IMR-90 (cell line): ENCODE data around the gene PEF1.

Experiments used
- BHLHE40 ChIP-seq: fragments of 150-350 bp; IDR thresholded peaks from 2 replicates; pipeline ENCODE4 v1.6.1; 2016; ENCODE audit warnings: mild to moderate bottlenecking, low read depth, low read length
- MAFK ChIP-seq: IDR thresholded peaks from 2 replicates; pipeline ENCODE4 v1.6.1; 2012; ENCODE audit warnings: low read depth, low read length, improper control_type of control experiment
- MXI1 ChIP-seq: IDR thresholded peaks from 2 replicates; pipeline ENCODE4 v1.6.1; 2012; ENCODE audit warnings: low read depth, mild to moderate bottlenecking, low read length, moderate library complexity, borderline replicate concordance
- POLR2A ChIP-seq: IDR thresholded peaks from 2 replicates; pipeline ENCODE4 v1.6.1; 2012; ENCODE audit warnings: mild to moderate bottlenecking, low read depth, low read length
- RAD21 ChIP-seq: IDR thresholded peaks from 2 replicates; pipeline ENCODE4 v1.6.1; 2012; ENCODE audit warnings: low read length, improper control_type of control experiment
- RFX5 ChIP-seq: IDR thresholded peaks from 2 replicates; pipeline ENCODE4 v1.8.0; 2012; ENCODE audit warnings: low read depth, mild to moderate bottlenecking, low read length, moderate library complexity
- SMC3 ChIP-seq: fragments of 150-350 bp; IDR thresholded peaks from 2 replicates; pipeline ENCODE4 v1.6.1; 2016; ENCODE audit warnings: low read depth, mild to moderate bottlenecking, antibody characterized with exemption, low read length, moderate library complexity
- TF ChIP-seq, protein P1 (sequence below): conservative IDR thresholded peaks from 2 replicates; pipeline ENCODE4 v1.5.1; 2012; ENCODE audit warnings: mild to moderate bottlenecking, low read depth, low read length, improper control_type of control experiment
- TF ChIP-seq, protein P2 (sequence below): fragments of 150-350 bp; IDR thresholded peaks from 2 replicates; pipeline ENCODE4 v1.6.1; 2017; ENCODE audit warnings: mild to moderate bottlenecking, antibody characterized with exemption, low read length, low read depth

DNA sequence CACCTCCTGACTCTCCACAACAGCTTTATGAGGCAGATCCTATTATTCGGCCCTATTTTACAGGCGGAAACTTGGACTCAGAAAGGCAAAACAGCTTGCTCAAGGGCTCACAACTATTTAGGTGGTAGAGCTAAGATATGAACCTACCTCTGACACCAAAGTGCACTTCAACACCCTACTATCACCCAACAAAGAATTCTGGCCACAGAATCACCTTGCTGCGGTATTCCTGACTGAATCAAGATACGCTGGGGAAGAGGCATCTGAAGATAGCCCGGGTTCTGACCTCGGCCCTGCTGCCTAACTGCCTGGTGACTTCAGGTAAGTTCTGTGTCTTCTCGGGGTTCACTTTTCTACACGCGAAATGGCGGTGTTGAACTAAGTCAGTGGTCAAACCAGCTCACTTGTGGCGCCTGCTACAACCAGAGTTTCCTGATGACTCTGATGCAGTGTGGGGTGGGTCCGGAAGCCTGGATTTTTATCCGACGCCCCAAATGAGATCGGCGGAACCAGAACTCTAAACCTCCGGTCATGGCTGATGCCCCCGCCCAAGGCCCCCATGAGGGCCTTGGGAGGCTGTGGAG is 608 bp downstream of the PEF1 start:
- TF ChIP-seq, protein P1, sequence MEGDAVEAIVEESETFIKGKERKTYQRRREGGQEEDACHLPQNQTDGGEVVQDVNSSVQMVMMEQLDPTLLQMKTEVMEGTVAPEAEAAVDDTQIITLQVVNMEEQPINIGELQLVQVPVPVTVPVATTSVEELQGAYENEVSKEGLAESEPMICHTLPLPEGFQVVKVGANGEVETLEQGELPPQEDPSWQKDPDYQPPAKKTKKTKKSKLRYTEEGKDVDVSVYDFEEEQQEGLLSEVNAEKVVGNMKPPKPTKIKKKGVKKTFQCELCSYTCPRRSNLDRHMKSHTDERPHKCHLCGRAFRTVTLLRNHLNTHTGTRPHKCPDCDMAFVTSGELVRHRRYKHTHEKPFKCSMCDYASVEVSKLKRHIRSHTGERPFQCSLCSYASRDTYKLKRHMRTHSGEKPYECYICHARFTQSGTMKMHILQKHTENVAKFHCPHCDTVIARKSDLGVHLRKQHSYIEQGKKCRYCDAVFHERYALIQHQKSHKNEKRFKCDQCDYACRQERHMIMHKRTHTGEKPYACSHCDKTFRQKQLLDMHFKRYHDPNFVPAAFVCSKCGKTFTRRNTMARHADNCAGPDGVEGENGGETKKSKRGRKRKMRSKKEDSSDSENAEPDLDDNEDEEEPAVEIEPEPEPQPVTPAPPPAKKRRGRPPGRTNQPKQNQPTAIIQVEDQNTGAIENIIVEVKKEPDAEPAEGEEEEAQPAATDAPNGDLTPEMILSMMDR, result no peak
- no peak for TF ChIP-seq BHLHE40
- TF ChIP-seq POLR2A, result peak; percentile 89
- TF ChIP-seq RAD21, result no peak
- TF ChIP-seq, protein P2, sequence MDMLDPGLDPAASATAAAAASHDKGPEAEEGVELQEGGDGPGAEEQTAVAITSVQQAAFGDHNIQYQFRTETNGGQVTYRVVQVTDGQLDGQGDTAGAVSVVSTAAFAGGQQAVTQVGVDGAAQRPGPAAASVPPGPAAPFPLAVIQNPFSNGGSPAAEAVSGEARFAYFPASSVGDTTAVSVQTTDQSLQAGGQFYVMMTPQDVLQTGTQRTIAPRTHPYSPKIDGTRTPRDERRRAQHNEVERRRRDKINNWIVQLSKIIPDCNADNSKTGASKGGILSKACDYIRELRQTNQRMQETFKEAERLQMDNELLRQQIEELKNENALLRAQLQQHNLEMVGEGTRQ, result no peak
- TF ChIP-seq RFX5, result no peak
- TF ChIP-seq MAFK, result no peak
- TF ChIP-seq SMC3, result no peak
- no peak for TF ChIP-seq MXI1
